Activated CD4-positive, CD25-positive, alpha-beta regulatory T cell treated with anti-CD3 and anti-CD28 coated beads, Interleukin-2, amount 50 U/mL, for 24 hours (primary cell): Measurements from ENCODE around the gene SAMMSON.
A peak's percentile ranks its signal among the peaks of the same experiment; 100 is the strongest.

ENCODE experiments used
- ATAC-seq, 2 donors: fragments of 150-1000 bp; cut with Tn5 transposase; one replicate each; pipeline ENCODE4 v1.10.0; 2021; ENCODE audit warnings: mild to moderate bottlenecking in 1 of 2, moderate library complexity in 1 of 2

Gene SAMMSON

GRCh38 chr3:70020906-70021660 is 21.6 kb downstream of the SAMMSON start:
- no peak for ATAC-seq

DNA sequence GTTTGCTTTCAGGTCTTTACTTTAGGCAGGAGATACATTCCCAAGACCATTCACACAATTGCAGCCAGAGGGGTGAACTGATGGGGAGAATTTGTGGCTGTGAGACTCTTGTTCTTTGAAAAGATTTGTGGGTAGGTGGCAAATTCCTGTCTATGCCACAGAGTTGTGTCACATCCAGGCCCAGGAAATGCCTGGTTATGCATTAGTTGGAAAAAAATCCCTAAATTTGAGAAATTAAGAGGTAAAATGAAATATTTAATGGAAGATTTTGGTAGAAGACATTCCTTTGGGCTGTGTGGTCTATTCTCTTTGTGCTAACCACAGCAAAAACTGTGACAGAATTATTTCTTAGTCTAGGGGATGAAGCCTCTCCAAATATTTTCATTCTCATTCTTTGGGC is 28.8 kb downstream of the SAMMSON start:
- no peak for ATAC-seq

GRCh38 chr3:70038693-70039092 is 39.2 kb downstream of the SAMMSON start:
- no peak for ATAC-seq

DNA sequence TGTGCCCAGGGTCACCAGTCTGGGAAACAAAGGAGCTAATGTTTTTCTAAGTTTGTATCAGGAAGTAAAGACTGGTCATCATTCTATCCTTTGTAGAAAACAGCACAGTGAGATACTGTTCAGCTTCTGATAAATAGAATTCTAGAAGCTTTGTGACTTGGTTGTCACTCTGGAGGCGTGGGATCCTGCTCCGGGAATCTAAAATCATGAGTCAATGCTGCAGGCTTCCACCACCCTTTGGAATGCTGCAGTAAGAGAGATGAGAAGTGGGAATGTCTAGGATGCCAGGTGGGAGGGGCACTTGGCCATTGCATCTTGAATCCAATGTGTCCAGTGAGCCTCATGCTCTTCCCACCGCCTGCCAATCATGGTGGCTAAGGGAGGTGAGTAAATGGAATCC is 40.9 kb downstream of the SAMMSON start:
- ATAC-seq: no peak

GRCh38 chr3:70042641-70043040 is 43.1 kb downstream of the SAMMSON start:
- ATAC-seq: no peak

- ATAC-seq: no peak
These were observed 50.2 kb downstream of the SAMMSON start for GRCh38 chr3:70049761-70050160.

DNA sequence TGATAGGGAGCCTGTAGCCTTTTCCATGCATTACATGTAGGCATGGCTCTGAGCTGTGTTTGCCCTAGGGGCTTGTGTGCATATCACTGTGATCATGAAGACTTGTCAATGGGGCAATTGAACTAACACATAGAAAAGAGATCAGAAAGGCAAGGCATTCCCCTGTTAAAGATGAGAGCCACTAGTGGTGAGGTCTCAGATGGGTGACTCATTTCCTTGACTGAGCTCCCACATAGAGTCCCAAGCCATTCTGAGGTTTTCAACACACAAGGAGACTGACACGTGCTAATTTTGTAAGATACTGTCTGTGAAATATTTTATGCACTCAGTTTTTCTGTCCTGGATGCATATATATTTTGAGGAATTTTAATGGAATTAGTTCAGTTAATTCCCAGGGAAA is 53.8 kb downstream of the SAMMSON start:
- ATAC-seq: peak; percentile 49 to 58

- no peak for ATAC-seq
These were observed 56.5 kb downstream of the SAMMSON start for GRCh38 chr3:70056081-70056480.

- ATAC-seq: no peak
These were observed 57.9 kb downstream of the SAMMSON start for GRCh38 chr3:70057426-70057825.

- no peak for ATAC-seq
These were observed 61.6 kb downstream of the SAMMSON start for GRCh38 chr3:70061096-70061495.

- no peak for ATAC-seq
These were observed 64.8 kb downstream of the SAMMSON start for GRCh38 chr3:70064194-70064779.

GRCh38 chr3:70065696-70066253 is 66.2 kb downstream of the SAMMSON start:
- no peak for ATAC-seq

DNA sequence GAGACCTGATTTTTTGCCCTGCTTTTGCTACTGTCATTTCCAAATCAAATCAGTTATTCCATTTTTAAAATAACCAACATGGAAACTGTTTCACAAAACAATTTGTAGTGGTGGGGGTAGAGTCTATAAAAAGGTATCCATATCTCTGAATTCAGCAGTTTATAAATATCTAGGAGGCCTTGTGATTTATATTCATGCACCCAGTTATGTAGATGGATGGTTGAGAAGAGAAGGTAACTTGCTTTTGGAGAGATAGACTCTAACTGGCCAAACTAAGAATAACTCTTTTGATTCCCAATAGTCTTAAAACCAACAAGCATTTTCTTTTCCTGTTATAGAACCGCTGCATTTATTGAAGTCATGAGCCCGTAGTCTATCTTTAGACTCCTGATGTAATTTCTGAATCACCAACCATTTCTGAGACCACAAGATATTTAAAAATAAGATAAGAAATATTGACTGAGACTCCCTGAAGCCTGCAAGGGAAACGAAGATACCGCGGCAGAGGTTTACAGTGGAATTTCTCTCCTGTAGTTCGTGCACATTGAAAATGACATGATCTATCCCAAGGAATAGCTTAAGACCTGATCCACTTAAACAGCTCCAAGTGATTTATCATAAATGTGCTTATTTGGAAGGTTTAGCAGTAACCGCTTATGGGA is 68.5 kb downstream of the SAMMSON start:
- no peak for ATAC-seq

- ATAC-seq: no peak
These were observed 70.0 kb downstream of the SAMMSON start for GRCh38 chr3:70069557-70069956.

DNA sequence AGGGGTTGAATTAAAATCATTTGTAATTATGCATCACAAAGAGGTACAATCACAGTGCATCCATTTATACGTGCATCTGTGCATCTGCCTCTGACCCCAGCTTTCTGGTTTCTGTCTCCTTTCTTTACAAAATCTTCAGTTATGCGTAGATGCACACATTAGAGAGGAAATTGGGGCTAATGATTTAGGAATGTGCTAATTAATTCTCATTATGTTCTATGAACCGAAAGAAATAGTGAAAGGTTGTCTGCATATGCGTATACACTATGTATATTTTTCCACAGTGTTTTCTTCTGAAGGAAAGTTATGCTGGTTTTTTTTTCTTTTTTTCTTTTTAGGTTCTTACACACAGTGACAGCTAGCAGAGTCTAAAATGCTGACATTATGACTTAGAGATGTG is 71.6 kb downstream of the SAMMSON start:
- ATAC-seq: no peak

DNA sequence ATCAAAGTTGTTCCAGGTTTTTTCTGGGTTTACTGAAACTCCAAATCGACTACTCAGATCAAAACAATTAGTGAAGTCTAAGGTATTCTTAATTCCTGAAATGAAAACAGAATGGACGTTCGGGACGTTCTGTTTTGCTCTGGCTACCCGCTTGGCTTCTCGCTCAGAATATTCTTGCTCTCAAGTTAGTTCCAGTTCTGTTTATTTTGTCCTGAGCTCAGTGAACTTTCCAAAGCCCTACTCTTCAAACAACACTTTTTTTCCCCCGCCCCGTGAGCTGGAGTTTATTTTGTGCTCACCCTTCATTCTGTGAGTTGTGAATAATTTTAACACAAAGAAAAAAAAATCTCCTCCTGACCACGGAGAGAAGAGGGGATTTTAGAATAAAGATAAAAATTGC is 72.6 kb downstream of the SAMMSON start:
- ATAC-seq: no peak

DNA sequence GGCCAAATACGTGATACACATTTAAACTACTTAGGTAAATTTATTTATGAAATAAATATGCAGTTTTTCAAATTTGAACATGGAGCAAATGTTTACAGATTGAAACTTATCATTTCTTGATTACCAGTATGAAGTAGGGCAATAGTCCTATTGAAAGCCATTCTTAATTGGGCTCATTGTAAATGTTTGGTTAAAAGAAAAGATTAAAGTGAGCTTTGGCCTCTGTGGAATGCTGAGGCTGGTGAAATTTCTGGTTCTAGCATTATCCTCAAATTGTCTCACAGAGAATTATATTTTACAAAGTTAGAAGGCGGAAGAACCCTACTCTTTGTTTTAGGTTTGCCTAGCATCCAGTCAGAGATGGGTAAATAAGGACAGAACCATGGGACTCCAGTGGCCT is 73.2 kb downstream of the SAMMSON start:
- no peak for ATAC-seq

- no peak for ATAC-seq
These were observed 75.6 kb downstream of the SAMMSON start for GRCh38 chr3:70075101-70075500.

- no peak for ATAC-seq
These were observed 76.9 kb downstream of the SAMMSON start for GRCh38 chr3:70076396-70076795.

DNA sequence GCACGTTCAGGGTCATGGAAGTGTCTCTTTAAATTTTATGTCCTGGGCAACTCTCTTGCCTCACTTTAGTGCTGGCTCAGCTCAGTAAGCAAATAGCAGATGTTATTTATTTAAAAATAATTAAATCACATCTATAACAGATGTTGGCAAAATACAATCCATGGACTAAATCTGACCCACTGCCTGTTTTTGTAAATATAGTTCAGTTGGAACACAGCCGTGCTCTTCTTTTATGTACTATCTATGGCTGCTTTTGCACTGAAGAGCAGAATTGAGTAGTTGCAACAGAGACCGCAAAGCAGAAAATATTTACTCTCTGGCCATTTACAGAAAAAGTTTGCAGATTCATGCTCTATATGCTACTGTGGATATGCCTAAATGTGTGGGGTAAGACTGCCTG is 79.2 kb downstream of the SAMMSON start:
- ATAC-seq: no peak

- ATAC-seq: no peak
These were observed 86.1 kb downstream of the SAMMSON start for GRCh38 chr3:70085613-70086012.

GRCh38 chr3:70086336-70086735 is 86.8 kb downstream of the SAMMSON start:
- no peak for ATAC-seq

- no peak for ATAC-seq
These were observed 90.9 kb downstream of the SAMMSON start for GRCh38 chr3:70090322-70090913.
